Peyer's patch (tissue), 4 donors: ENCODE data around the gene FGGY.

Source experiments
- CTCF ChIP-seq, 6 experiments: fragments of 450-650 bp in 4 of 6; fragments of 200-600 bp in 2 of 6; sonication (generic) in 1 of 6; IDR thresholded peaks; one replicate each; pipeline ENCODE4 v1.5.1; 2017 to 2019; ENCODE audit warnings: antibody characterized with exemption in 6 of 6, mild to moderate bottlenecking in 3 of 6, moderate library complexity in 1 of 6
- POLR2A ChIP-seq, 2 donors: fragments of 450-650 bp; IDR thresholded peaks; one replicate each; pipeline ENCODE4 v1.5.1; 2017; ENCODE audit warnings: antibody characterized with exemption in 2 of 2, mild to moderate bottlenecking in 2 of 2, moderate library complexity in 2 of 2

- TF ChIP-seq CTCF (IDR thresholded peaks at IDR 0.05) (no peak), POLR2A (IDR thresholded peaks at IDR 0.05) (no peak)
Observed at GRCh38 chr1:59580257-59580656, 283.4 kb downstream of the FGGY start.
